Heart left ventricle (tissue), 16 donors: ENCODE data around the gene GLYR1. TPM values are rescaled to one million over a fixed set of nuclear protein-coding genes. Genes with fewer than 3 reads are reported as not detected.

Experiments used
- ATAC-seq, 4 donors: fragments of 200-7000 bp; cut with Tn5 transposase; one replicate each; pipeline ENCODE4 v1.9.1; 2020 to 2022; ENCODE audit warnings: moderate library complexity in 4 of 4, mild to moderate bottlenecking in 3 of 4, moderate number of reproducible peaks in 1 of 4
- DNase-seq, 5 donors: peaks; one replicate each; pipeline ENCODE4 v3.0.0-alpha.2; 2020
- H3K27ac ChIP-seq, 12 donors: fragments of 200-600 bp; sonication (generic) in 4 of 12; one replicate each; pipeline versions ENCODE4 v1.5.0 to v1.8.0; 2016 to 2022; ENCODE audit warnings: mild to moderate bottlenecking in 2 of 12
- H3K27me3 ChIP-seq, 9 donors: fragments of 200-600 bp; sonication (generic) in 2 of 9; one replicate each; pipeline versions ENCODE4 v1.5.1 to v1.8.0; 2016 to 2022; ENCODE audit warnings: mild to moderate bottlenecking in 3 of 9
- H3K36me3 ChIP-seq, 9 donors: fragments of 200-600 bp; sonication (generic) in 2 of 9; one replicate each; pipeline versions ENCODE4 v1.5.0 to v1.8.0; 2018 to 2022; ENCODE audit warnings: mild to moderate bottlenecking in 2 of 9
- H3K4me1 ChIP-seq, 12 donors: fragments of 200-600 bp; sonication (generic) in 4 of 12; one replicate each; pipeline versions ENCODE4 v1.5.0 to v1.8.0; 2016 to 2022; ENCODE audit warnings: mild to moderate bottlenecking in 3 of 12
- H3K4me3 ChIP-seq, 12 donors: fragments of 200-600 bp; sonication (generic) in 4 of 12; one replicate each; pipeline versions ENCODE4 v1.5.0 to v1.8.0; 2017 to 2022; ENCODE audit warnings: mild to moderate bottlenecking in 9 of 12, moderate library complexity in 4 of 12
- H3K9me3 ChIP-seq, 12 donors: fragments of 200-600 bp; sonication (generic) in 4 of 12; one replicate each; pipeline versions ENCODE4 v1.5.0 to v1.8.0; 2016 to 2022; ENCODE audit warnings: mild to moderate bottlenecking in 1 of 12
- CTCF ChIP-seq, 12 donors: fragments of 200-600 bp; sonication (generic) in 4 of 12; IDR thresholded peaks; one replicate each; pipeline versions ENCODE4 v1.5.0 to v1.8.0; 2018 to 2022; ENCODE audit warnings: antibody characterized with exemption in 12 of 12, mild to moderate bottlenecking in 5 of 12
- POLR2A ChIP-seq, 2 donors: fragments of 450-650 bp; IDR thresholded peaks; one replicate each; pipeline ENCODE4 v1.6.1; 2017; ENCODE audit warnings: antibody characterized with exemption in 2 of 2, mild to moderate bottlenecking in 2 of 2, moderate library complexity in 2 of 2
- WGBS, 4 donors: extraction: QIAGEN DNeasy Blood & Tissue Kit in 2 of 4; methylation state at CpG; one replicate each; pipeline versions ENCODE4 v1.1.5 to v1.1.7; 2013 to 2018; 5-methylcytosine and 5-hydroxymethylcytosine counted together
- intact Hi-C, 10 donors: fragments of 100-400 bp; cut with DNase I; formaldehyde crosslinking; loops; one replicate each; pipeline versions ENCODE4 v1.11.1 to v1.14.2; 2022
- polyA plus RNA-seq, 2 donors: library from polyadenylated mRNA; stranded (reverse); fragments of 200-250 nt; gene quantifications; one replicate each; pipeline ENCODE4 v1.2.3, GENCODE V29; 2013
- total RNA-seq, 9 donors: library from RNA; depleted of rRNA in 2 of 9; stranded (reverse); fragments of >200 nt in 2 of 9; fragmentation: NEBNext Ultra II Directional in 3 of 9; extraction: Animal tissue kit (Norgen Biotek cat#: 25700) in 3 of 9; gene quantifications; one replicate each; pipeline versions ENCODE4 v1.1.0 to v1.2.4, GENCODE V29; 2016 to 2023
- donor health status: ischemic (EF 13 %, LVEDD 7.1; RV severe dilation, severe dysfunction).
- donor health status: healthy with polysubstance abuse.
- donor health status: DM: no; HTN: yes; CAD: no.
- donor health status: DM: no; HTN: no; CAD: no.
- donor health status: ischemic (EF 25% LVEDD 6.9; RV normal size, moderate dysfunction).
- donor health status: ischemic (EF 25% LVEDD 5.7; RV mildly dilated, moderate dysfunction).
- donor health status: healthy.
- donor health status: DM: yes; HTN: yes; CAD: no.
- donor health status: ischemic (EF 35%, LVEDD 5.7; RV mildly dilated, moderate dysfunction).
- donor health status: nonischemic (EF 11% LVEDD 7.7; RV severe dilation, severe dysfunction).
- donor health status: DM: yes; HTN: yes; CAD: no.
- donor health status: PGD.
- donor health status: ischemic (EF 29% LVEDD 5.4; RV normal size, mild dysfunction).
- donor health status: nonischemic (EF 23%, LVEDD 6.1; RV moderate dilation, normal function).

The GLYR1 gene
- total and polyA plus RNA-seq, 11 donors = 51.3 to 96.6 (median 74.9) TPM

GRCh38 chr16:4868535-4868934, 21.4 kb upstream of the GLYR1 start:
- intact Hi-C loops = loop anchor here in 2 of 10 donors (10.0 kb wide), 1 partner anchor 156 kb away; no protein-coding TSS in a partner anchor
- Histone ChIP-seq H3K36me3 (peaks cover 0 to 72% (median 51%) of the 10 kb centered on the region in 9 donors), H3K4me3 (no peak overlapping the region), H3K27ac (no peak overlapping the region), H3K4me1 (peaks cover 0 to 42% (median 5%) of the 10 kb centered on the region in 12 donors), H3K9me3 (no peaks in the 10 kb centered on the region), H3K27me3 (no peaks in the 10 kb centered on the region)
- no peak for DNase-seq
- ATAC-seq = peak in 3 of 4 donors; percentile 26 to 59 (median 50)
- 76 to 87% (median 80%) methylated on average over 7 of the region's 7 CpGs for WGBS, 4 donors
- TF ChIP-seq CTCF (IDR thresholded peaks at IDR 0.05) (no peak), POLR2A (IDR thresholded peaks at IDR 0.05) (no peak)

GRCh38 chr16:4868026-4868425, 20.9 kb upstream of the GLYR1 start:
- Histone ChIP-seq H3K4me1 (peaks cover 0 to 47% (median 8%) of the 10 kb centered on the region in 12 donors), H3K9me3 (no peaks in the 10 kb centered on the region), H3K27me3 (no peaks in the 10 kb centered on the region), H3K27ac (no peak overlapping the region), H3K36me3 (peaks cover 0 to 72% (median 49%) of the 10 kb centered on the region in 9 donors), H3K4me3 (no peak overlapping the region)
- intact Hi-C loops = loop anchor here in 2 of 10 donors (10.0 kb wide), 1 partner anchor 157 kb away; no protein-coding TSS in a partner anchor
- 86 to 93% (median 91%) methylated on average over 5 of the region's 5 CpGs for WGBS, 4 donors
- no peak for DNase-seq
- ATAC-seq = no peak
- TF ChIP-seq POLR2A (IDR thresholded peaks at IDR 0.05) (no peak), CTCF (IDR thresholded peaks at IDR 0.05) (no peak)

- DNase-seq = no peak
- no peak overlapping the region for H3K4me3 ChIP-seq
- intact Hi-C loops = loop anchor here in 2 of 10 donors (10.0 kb wide), 1 partner anchor 158 kb away; no protein-coding TSS in a partner anchor
- peaks cover 0 to 56% (median 11%) of the 10 kb centered on the region in 12 donors for H3K4me1 ChIP-seq
- H3K27me3 ChIP-seq = no peaks in the 10 kb centered on the region
- no peaks in the 10 kb centered on the region for H3K9me3 ChIP-seq
- 97 to 98% (median 98%) methylated on average over 12 of the region's 12 CpGs for WGBS, 4 donors
- TF ChIP-seq POLR2A (IDR thresholded peaks at IDR 0.05) (no peak), CTCF (IDR thresholded peaks at IDR 0.05) (no peak)
- peaks cover 0 to 70% (median 49%) of the 10 kb centered on the region in 9 donors for H3K36me3 ChIP-seq
- ATAC-seq = no peak
- H3K27ac ChIP-seq = no peak overlapping the region
Observed at GRCh38 chr16:4866586-4866985, 19.5 kb upstream of the GLYR1 start.

- intact Hi-C loops = loop anchor here in 2 of 10 donors (10.0 kb wide), 1 partner anchor 159 kb away; no protein-coding TSS in a partner anchor
- Histone ChIP-seq H3K27me3 (no peaks in the 10 kb centered on the region), H3K4me1 (peaks cover 0 to 57% (median 11%) of the 10 kb centered on the region in 12 donors), H3K36me3 (peaks cover 0 to 70% (median 49%) of the 10 kb centered on the region in 9 donors), H3K27ac (no peak overlapping the region), H3K9me3 (no peaks in the 10 kb centered on the region), H3K4me3 (no peak overlapping the region)
- no peak for ATAC-seq
- WGBS, 4 donors = 95 to 97% (median 96%) methylated on average over 13 of the region's 13 CpGs
- TF ChIP-seq POLR2A (IDR thresholded peaks at IDR 0.05) (no peak), CTCF (IDR thresholded peaks at IDR 0.05) (no peak)
- DNase-seq = no peak
Observed at GRCh38 chr16:4865231-4865860, 18.3 kb upstream of the GLYR1 start.
